Ascending aorta (tissue), 2 donors: Measurements from ENCODE around the gene VOPP1. TPM values are rescaled to one million over a fixed set of nuclear protein-coding genes. Genes with fewer than 3 reads are reported as not detected.
A peak's percentile ranks its signal among the peaks of the same experiment; 100 is the strongest.

Experiments
- DNase-seq, 2 donors: peaks; one replicate each; pipeline ENCODE4 v3.0.0-alpha.2; 2019; ENCODE audit warnings: low spot score in 2 of 2
- H3K27ac ChIP-seq, 2 donors: fragments of 200-600 bp; sonication (generic); one replicate each; pipeline ENCODE4 v1.5.1; 2016 to 2017; ENCODE audit warnings: mild to moderate bottlenecking in 1 of 2
- H3K27me3 ChIP-seq: fragments of 200-600 bp; sonication (generic); one replicate; pipeline ENCODE4 v1.5.1; 2017
- H3K36me3 ChIP-seq, 2 donors: fragments of 200-600 bp; sonication (generic); one replicate each; pipeline ENCODE4 v1.5.1; 2016
- H3K4me1 ChIP-seq, 2 donors: fragments of 200-600 bp; sonication (generic); one replicate each; pipeline ENCODE4 v1.5.1; 2016 to 2017; ENCODE audit warnings: mild to moderate bottlenecking in 1 of 2
- H3K4me3 ChIP-seq, 2 donors: fragments of 200-600 bp; sonication (generic); one replicate each; pipeline ENCODE4 v1.5.1; 2016 to 2017; ENCODE audit warnings: mild to moderate bottlenecking in 1 of 2
- H3K9me3 ChIP-seq, 2 donors: fragments of 200-600 bp; sonication (generic); one replicate each; pipeline ENCODE4 v1.5.1; 2016
- CTCF ChIP-seq, 3 experiments: fragments of 200-600 bp in 2 of 3; fragments of 450-650 bp in 1 of 3; sonication (generic) in 2 of 3; IDR thresholded peaks; one replicate each; pipeline ENCODE4 v1.5.1; 2016 to 2019; ENCODE audit warnings: antibody characterized with exemption in 3 of 3, mild to moderate bottlenecking in 1 of 3, moderate library complexity in 1 of 3
- intact Hi-C: fragments of 100-400 bp; cut with DNase I; formaldehyde crosslinking; loops from one replicate; pipeline ENCODE4 v1.15.1; 2023
- total RNA-seq: library from RNA; depleted of rRNA; stranded (reverse); fragments of >200 nt; gene quantifications from one replicate; pipeline ENCODE4 v1.1.0, GENCODE V29; 2016

The VOPP1 gene
- total RNA-seq, 1 donor from 2014 or later: 78.8 TPM

DNA sequence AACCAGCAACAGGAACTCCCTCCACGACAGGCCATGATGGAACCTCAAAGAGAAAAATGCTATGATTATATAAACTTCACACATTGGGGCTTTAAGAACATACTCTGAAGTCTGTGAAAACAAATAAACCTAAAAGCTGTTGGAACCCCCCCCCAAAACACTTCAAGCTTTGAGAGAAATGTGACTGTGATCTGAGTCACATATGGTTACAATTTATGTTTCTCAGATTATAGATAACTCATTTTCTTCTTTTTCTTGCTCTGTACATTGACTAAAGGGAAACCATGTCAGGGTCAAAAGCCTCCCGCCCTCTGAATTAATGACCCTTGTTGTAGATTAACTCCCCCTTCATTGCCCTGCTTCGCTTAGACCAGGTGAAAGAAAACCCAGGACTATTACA lies 15.8 kb downstream of the VOPP1 start:
- Histone ChIP-seq H3K27ac (no peak overlapping the region), H3K27me3 (no peaks in the 10 kb centered on the region), H3K4me3 (no peak overlapping the region), H3K4me1 (peaks cover 0 to 19% of the 10 kb centered on the region in 2 donors), H3K36me3 (peaks cover 0 to 3% of the 10 kb centered on the region in 2 donors), H3K9me3 (no peaks in the 10 kb centered on the region)
- no peak for TF ChIP-seq CTCF (IDR thresholded peaks at IDR 0.05)
- intact Hi-C loops: no loop called here
- DNase-seq: no peak

- peaks cover 0 to 19% of the 10 kb centered on the region in 2 donors for H3K4me1 ChIP-seq
- no peaks in the 10 kb centered on the region for H3K9me3 ChIP-seq
- intact Hi-C loops: no loop called here
- H3K4me3 ChIP-seq: no peak overlapping the region
- peaks cover 0 to 3% of the 10 kb centered on the region in 2 donors for H3K36me3 ChIP-seq
- H3K27ac ChIP-seq: no peak overlapping the region
- no peak for DNase-seq
- no peak for TF ChIP-seq CTCF (IDR thresholded peaks at IDR 0.05)
- no peaks in the 10 kb centered on the region for H3K27me3 ChIP-seq
These were observed 16.3 kb downstream of the VOPP1 start for GRCh38 chr7:55556031-55556430.

DNA sequence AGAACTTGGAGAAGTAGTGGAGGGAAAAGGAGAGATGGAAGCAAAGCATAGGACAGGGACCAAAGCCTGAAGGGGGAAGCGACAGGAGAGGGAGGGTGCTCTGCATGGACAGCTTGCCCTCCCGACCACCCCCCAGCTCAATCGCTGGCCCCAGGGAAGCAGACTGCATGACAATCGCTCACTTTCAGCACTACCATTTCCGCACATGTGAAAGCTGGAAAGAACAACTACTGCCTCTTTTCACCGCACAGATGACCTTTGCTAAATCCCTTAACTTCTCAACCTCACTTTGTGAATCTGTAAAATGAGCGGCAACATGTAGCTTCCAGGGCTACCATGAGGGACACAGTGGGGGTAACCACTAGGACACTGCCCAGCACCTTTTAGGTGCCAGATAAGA lies 17.1 kb downstream of the VOPP1 start:
- no peak overlapping the region for H3K4me3 ChIP-seq
- peaks cover 0 to 19% of the 10 kb centered on the region in 2 donors for H3K4me1 ChIP-seq
- no peaks in the 10 kb centered on the region for H3K9me3 ChIP-seq
- no peaks in the 10 kb centered on the region for H3K27me3 ChIP-seq
- intact Hi-C loops: no loop called here
- no peak for DNase-seq
- TF ChIP-seq CTCF (IDR thresholded peaks at IDR 0.05): no peak
- H3K27ac ChIP-seq: no peak overlapping the region
- peaks cover 0 to 3% of the 10 kb centered on the region in 2 donors for H3K36me3 ChIP-seq

DNA sequence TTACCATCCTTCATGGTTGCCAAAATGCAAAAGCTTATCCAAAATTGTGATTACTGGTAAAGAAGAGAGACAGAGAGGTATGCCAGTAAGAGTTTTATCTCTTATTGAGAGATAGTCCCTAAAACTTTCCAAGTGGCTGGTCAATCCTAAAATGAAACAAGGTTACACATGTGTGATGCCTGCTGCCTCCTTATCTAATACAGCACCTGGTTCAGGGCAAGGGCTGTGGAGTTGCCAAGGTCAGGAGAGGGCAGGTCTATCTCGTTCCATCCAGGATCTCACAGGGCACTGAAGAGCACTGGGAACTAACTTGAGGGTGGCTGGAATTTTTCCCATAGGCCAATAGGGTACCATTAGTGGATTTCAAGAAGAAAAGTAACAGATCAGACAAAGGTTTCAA lies 18.3 kb downstream of the VOPP1 start:
- H3K27me3 ChIP-seq: no peaks in the 10 kb centered on the region
- peak overlapping the region; percentile 74 to 76 for H3K27ac ChIP-seq
- no peak for TF ChIP-seq CTCF (IDR thresholded peaks at IDR 0.05)
- H3K36me3 ChIP-seq: peaks cover 0 to 3% of the 10 kb centered on the region in 2 donors
- intact Hi-C loops: no loop called here
- no peak overlapping the region for H3K4me3 ChIP-seq
- no peaks in the 10 kb centered on the region for H3K9me3 ChIP-seq
- H3K4me1 ChIP-seq: peaks cover 0 to 17% of the 10 kb centered on the region in 2 donors
- no peak for DNase-seq

DNA sequence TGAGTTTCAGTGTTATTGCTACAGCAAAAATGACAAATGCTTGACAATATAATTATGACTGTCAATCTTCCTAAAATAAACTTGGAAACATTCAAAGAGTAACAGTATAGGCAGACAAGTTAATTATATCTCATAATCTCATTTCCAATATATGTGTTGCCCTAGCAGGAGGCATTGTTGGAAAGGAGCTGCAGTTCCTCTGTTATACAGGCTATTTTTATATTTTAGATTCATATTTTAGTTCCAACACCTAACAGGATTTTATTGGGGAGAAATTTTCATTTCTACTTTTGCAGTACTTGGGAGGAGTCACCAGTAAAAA lies 19.3 kb downstream of the VOPP1 start:
- intact Hi-C loops: no loop called here
- Histone ChIP-seq H3K9me3 (no peaks in the 10 kb centered on the region), H3K4me1 (peaks cover 0 to 17% of the 10 kb centered on the region in 2 donors), H3K27ac (peak overlapping the region; percentile 74 to 76), H3K4me3 (peak overlapping the region; percentile 32 to 41), H3K27me3 (no peaks in the 10 kb centered on the region), H3K36me3 (peaks cover 0 to 3% of the 10 kb centered on the region in 2 donors)
- TF ChIP-seq CTCF (IDR thresholded peaks at IDR 0.05): no peak
- DNase-seq: no peak
